ENCODE data around the gene ZNF438. TPM values are rescaled to one million over a fixed set of nuclear protein-coding genes. Genes with fewer than 3 reads are reported as not detected.

The ZNF438 gene
- total RNA-seq, 1 experiment from 2014 or later: 4.3 TPM

- intact Hi-C loops (cut with micrococcal nuclease; ENCODE audit: unreplicated experiment): no loop called here
- H3K4me3 Mint-ChIP-seq (ENCODE audit: low read depth, unreplicated experiment): no peak overlapping the region
- H3K9me3 Mint-ChIP-seq (ENCODE audit: low read depth, unreplicated experiment): peaks cover 4% of the 10 kb centered on the region
- no peak overlapping the region for H3K27ac Mint-ChIP-seq (ENCODE audit: unreplicated experiment)
- CTCF ChIA-PET: no interaction called here
- H3K4me1 Mint-ChIP-seq (ENCODE audit: low read depth, unreplicated experiment): peaks cover 16% of the 10 kb centered on the region
- TF ChIP-seq CTCF (IDR thresholded peaks at IDR 0.05; ENCODE audit: unreplicated experiment): no peak
- no peak for DNase-seq
- BruUV-seq (replicated peaks): no TSS peak
- no peaks in the 10 kb centered on the region for H3K27me3 Mint-ChIP-seq (ENCODE audit: unreplicated experiment)
- H3K36me3 Mint-ChIP-seq (ENCODE audit: insufficient read depth, unreplicated experiment): peaks cover 4% of the 10 kb centered on the region
Observed at GRCh38 chr10:30990971-30991646, 40.6 kb downstream of the ZNF438 start.

GRCh38 chr10:30990351-30990750 lies 41.3 kb downstream of the ZNF438 start:
- intact Hi-C loops (cut with micrococcal nuclease; ENCODE audit: unreplicated experiment): no loop called here

GRCh38 chr10:30988831-30989435 lies 42.7 kb downstream of the ZNF438 start:
- CTCF ChIA-PET: interaction anchor here (0.6 kb wide), 1 partner anchor 10 kb away, joined by 6 read pairs; no protein-coding TSS in a partner anchor
- intact Hi-C loops (cut with micrococcal nuclease; ENCODE audit: unreplicated experiment): no loop called here
- DNase-seq: no peak
- Mint-ChIP-seq H3K4me1 (ENCODE audit: low read depth, unreplicated experiment) (peaks cover 19% of the 10 kb centered on the region), H3K36me3 (ENCODE audit: insufficient read depth, unreplicated experiment) (peaks cover 4% of the 10 kb centered on the region), H3K27ac (ENCODE audit: unreplicated experiment) (no peak overlapping the region), H3K4me3 (ENCODE audit: low read depth, unreplicated experiment) (no peak overlapping the region), H3K9me3 (ENCODE audit: low read depth, unreplicated experiment) (peaks cover 1% of the 10 kb centered on the region), H3K27me3 (ENCODE audit: unreplicated experiment) (no peaks in the 10 kb centered on the region)
- TF ChIP-seq CTCF (IDR thresholded peaks at IDR 0.05; ENCODE audit: unreplicated experiment): no peak
- no TSS peak for BruUV-seq (replicated peaks)

More at GRCh38 chr10:30990351-30990750, 41.3 kb downstream of the ZNF438 start:
- no TSS peak for BruUV-seq (replicated peaks)
- Mint-ChIP-seq H3K27ac (ENCODE audit: unreplicated experiment) (no peak overlapping the region), H3K27me3 (ENCODE audit: unreplicated experiment) (no peaks in the 10 kb centered on the region), H3K4me1 (ENCODE audit: low read depth, unreplicated experiment) (peaks cover 19% of the 10 kb centered on the region), H3K36me3 (ENCODE audit: insufficient read depth, unreplicated experiment) (peaks cover 4% of the 10 kb centered on the region), H3K9me3 (ENCODE audit: low read depth, unreplicated experiment) (peaks cover 4% of the 10 kb centered on the region), H3K4me3 (ENCODE audit: low read depth, unreplicated experiment) (no peak overlapping the region)
- no peak for DNase-seq
- CTCF ChIA-PET: no interaction called here
- TF ChIP-seq CTCF (IDR thresholded peaks at IDR 0.05; ENCODE audit: unreplicated experiment): no peak

- no peak overlapping the region for H3K27ac Mint-ChIP-seq (ENCODE audit: unreplicated experiment)
- BruUV-seq (replicated peaks): no TSS peak
- H3K4me3 Mint-ChIP-seq (ENCODE audit: low read depth, unreplicated experiment): no peak overlapping the region
- peaks cover 19% of the 10 kb centered on the region for H3K4me1 Mint-ChIP-seq (ENCODE audit: low read depth, unreplicated experiment)
- intact Hi-C loops (cut with micrococcal nuclease; ENCODE audit: unreplicated experiment): no loop called here
- no peaks in the 10 kb centered on the region for H3K36me3 Mint-ChIP-seq (ENCODE audit: insufficient read depth, unreplicated experiment)
- TF ChIP-seq CTCF (IDR thresholded peaks at IDR 0.05; ENCODE audit: unreplicated experiment): no peak
- DNase-seq: no peak
- CTCF ChIA-PET: no interaction called here
- H3K9me3 Mint-ChIP-seq (ENCODE audit: low read depth, unreplicated experiment): peaks cover 2% of the 10 kb centered on the region
- H3K27me3 Mint-ChIP-seq (ENCODE audit: unreplicated experiment): no peaks in the 10 kb centered on the region
Observed at GRCh38 chr10:30987463-30987862, 44.2 kb downstream of the ZNF438 start.
